HepG2 (cell line): Measurements from ENCODE around the gene BACH1. TPM values are rescaled to one million over a fixed set of nuclear protein-coding genes. Genes with fewer than 3 reads are reported as not detected.
A peak's percentile ranks its signal among the peaks of the same experiment; 100 is the strongest.

Experiments used
- ATAC-seq: fragments of 200-7000 bp; cut with Tn5 transposase; 3 replicates; pipeline ENCODE4 v1.9.1; 2020; ENCODE audit warnings: mild to moderate bottlenecking, moderate library complexity
- BruUV-seq: library from RNA; stranded (reverse); fragments of 400-500 nt; replicated peaks from 2 replicates; lab custom pipeline; 2021; lab: Mats Ljungman, UMichigan
- CTCF ChIA-PET: fragments of 300-600 bp; formaldehyde crosslinking; extraction: SDS; loops from one replicate; lab custom pipeline; 2021; ENCODE audit warnings: low total read pairs, inconsistent platforms, low intra/inter-chr PET ratio; lab: Yijun Ruan, JAX
- POLR2A ChIA-PET: fragments of 350-600 bp; sonication (Branson Sonifier 250); formaldehyde crosslinking; loops from one replicate; lab custom pipeline; 2020; ENCODE audit warnings: antibody characterized with exemption, inconsistent platforms; lab: Yijun Ruan, JAX
- DNase-seq: peaks from one replicate; pipeline ENCODE4 v3.0.0-alpha.2; 2015; ENCODE audit warnings: low spot score
- FAIRE-seq: peaks from 3 replicates; lab custom pipeline; 2011; peaks lifted over from hg19 to GRCh38; lab: Jason Lieb, UNC
- H2AFZ ChIP-seq: one replicate; pipeline ENCODE4 v1.6.1; 2011; ENCODE audit warnings: low read length, inconsistent platforms
- H3K27ac ChIP-seq: fragments of 300-600 bp; 3 replicates; pipeline ENCODE4 v1.8.0; 2011; ENCODE audit warnings: mixed run types, mild to moderate bottlenecking, mixed read lengths, low read length, inconsistent platforms; ENCODE audit not compliant: insufficient read depth; ENCODE audit errors: extremely low read length
- H3K27me3 ChIP-seq, 2 experiments: fragments of 200-600 bp in 1 of 2; 2 replicates in 1 of 2; 3 replicates in 1 of 2; pipeline versions ENCODE4 v1.6.0 to v1.8.0; 2011; ENCODE audit warnings: low read length in 2 of 2, mild to moderate bottlenecking in 2 of 2, moderate library complexity in 2 of 2, inconsistent platforms in 1 of 2; ENCODE audit not compliant: insufficient read depth in 2 of 2, control insufficient read depth in 1 of 2
- H3K36me3 ChIP-seq, 2 experiments: fragments of 200-600 bp in 1 of 2; replicated peaks in 1 of 2; 2 replicates in 1 of 2; 3 replicates in 1 of 2; pipeline versions ENCODE4 v1.5.1 to v1.8.0; 2011; ENCODE audit warnings: low read length in 2 of 2, inconsistent platforms in 1 of 2; ENCODE audit not compliant: insufficient read depth in 2 of 2, control insufficient read depth in 1 of 2
- H3K4me1 ChIP-seq: 2 replicates; pipeline ENCODE4 v1.5.1; 2012; ENCODE audit warnings: low read length, inconsistent platforms; ENCODE audit not compliant: insufficient read depth
- H3K4me2 ChIP-seq: 2 replicates; pipeline ENCODE4 v1.6.0; 2011; ENCODE audit warnings: low read depth, low read length, inconsistent platforms
- H3K4me3 ChIP-seq, 3 experiments: fragments of 200-600 bp in 1 of 3; sonication (generic), shearing (Covaris generic) in 1 of 3; replicated peaks in 1 of 3; 2 replicates each; pipeline ENCODE4 v1.5.1; 2011 to 2016; ENCODE audit warnings: low read length in 3 of 3, inconsistent platforms in 2 of 3, low read depth in 2 of 3, mild to moderate bottlenecking in 2 of 3, control low read depth in 1 of 3, mixed read lengths in 1 of 3; ENCODE audit not compliant: insufficient read depth in 1 of 3
- H3K79me2 ChIP-seq: one replicate; pipeline ENCODE4 v1.6.1; 2011; ENCODE audit warnings: low read length, inconsistent platforms; ENCODE audit not compliant: insufficient read depth
- H3K9ac ChIP-seq: 2 replicates; pipeline ENCODE4 v1.6.0; 2011; ENCODE audit warnings: mild to moderate bottlenecking, low read depth, low read length, inconsistent platforms; ENCODE audit not compliant: insufficient read depth
- H3K9me3 ChIP-seq: 2 replicates; pipeline ENCODE4 v1.5.1; 2012; ENCODE audit warnings: mild to moderate bottlenecking, low read length
- H4K20me1 ChIP-seq: 2 replicates; pipeline ENCODE4 v1.6.0; 2011; ENCODE audit warnings: inconsistent platforms, mild to moderate bottlenecking, low read length, moderate library complexity; ENCODE audit not compliant: insufficient read depth
- CTCF ChIP-seq: sonication (generic); formaldehyde crosslinking; IDR thresholded peaks from 2 replicates; pipeline ENCODE4 v1.5.0; 2020; ENCODE audit warnings: mild to moderate bottlenecking, missing genetic modification reagents, moderate library complexity
- ETV5 ChIP-seq: IDR thresholded peaks from 2 replicates; pipeline ENCODE4 v1.6.1; 2018; ENCODE audit warnings: missing biosample characterization, missing genetic modification reagents, inconsistent platforms, borderline replicate concordance
- KLF9 ChIP-seq: IDR thresholded peaks from 2 replicates; pipeline ENCODE4 v1.6.1; 2016; ENCODE audit warnings: low read depth
- MAZ ChIP-seq, 2 experiments: sonication (generic) in 1 of 2; formaldehyde crosslinking in 1 of 2; IDR thresholded peaks; 2 replicates each; pipeline versions ENCODE4 v1.5.0 to v1.6.1; 2012 to 2020; ENCODE audit warnings: low read depth in 2 of 2, mild to moderate bottlenecking in 2 of 2, borderline replicate concordance in 1 of 2, improper control_type of control experiment in 1 of 2, low read length in 1 of 2, missing genetic modification reagents in 1 of 2, moderate library complexity in 1 of 2
- SMC3 ChIP-seq: IDR thresholded peaks from 2 replicates; pipeline ENCODE4 v1.6.1; 2011; ENCODE audit warnings: low read length, improper control_type of control experiment
- STAG1 ChIP-seq: sonication (generic); formaldehyde crosslinking; IDR thresholded peaks from 2 replicates; pipeline ENCODE4 v1.4.0; 2020; ENCODE audit warnings: missing genetic modification reagents
- ZHX1 ChIP-seq: sonication (generic); formaldehyde crosslinking; IDR thresholded peaks from 2 replicates; pipeline ENCODE4 v1.8.1; 2022; ENCODE audit warnings: low read depth, mild to moderate bottlenecking, missing genetic modification reagents
- ZSCAN21 ChIP-seq: sonication (generic); formaldehyde crosslinking; IDR thresholded peaks from 2 replicates; pipeline ENCODE4 v1.8.0; 2022; ENCODE audit warnings: mild to moderate bottlenecking, missing genetic modification reagents, moderate library complexity, borderline replicate concordance
- WGBS: methylation state at CpG from one replicate; pipeline ENCODE4 v1.1.6; 2017; ENCODE audit warnings: low lambda C conversion rate; 5-methylcytosine and 5-hydroxymethylcytosine counted together
- in situ Hi-C: cut with HindIII; loops from 2 replicates; pipeline ENCODE4 v1.10.0; 2017; ENCODE audit warnings: low pct_unique_long_range_greater_than_20kb; ENCODE audit not compliant: extremely low pct_ligation_motif_present
- intact Hi-C: fragments of 100-400 bp; cut with micrococcal nuclease; formaldehyde crosslinking; loops from one replicate; pipeline ENCODE4 v1.10.0; 2022; ENCODE audit not compliant: unreplicated experiment
- polyA plus RNA-seq, 8 experiments: library from polyadenylated mRNA; depleted of rRNA in 3 of 8; stranded (reverse) in 7 of 8; unstranded in 1 of 8; fragments of >200 nt; fragmentation: Illumina TruSeq in 4 of 8; extraction: Trizol in 4 of 8; gene quantifications; 2 replicates each; pipeline versions ENCODE4 v1.2.1 to v1.2.3, GENCODE V29; 2011 to 2016; ENCODE audit warnings: low read depth in 4 of 8, missing spikeins in 1 of 8, mixed read lengths in 1 of 8; ENCODE audit not compliant: insufficient read depth in 1 of 8
- total RNA-seq, 5 experiments: library from RNA; depleted of rRNA; stranded (reverse); fragments of >200 nt; fragmentation: Illumina TruSeq; extraction: Trizol; gene quantifications; 2 replicates each; pipeline ENCODE4 v1.2.3, GENCODE V29; 2016; ENCODE audit warnings: low read depth in 1 of 5
- TF ChIP-seq, protein P1 (sequence below): sonication (generic); formaldehyde crosslinking; IDR thresholded peaks from 2 replicates; pipeline ENCODE4 v1.5.0; 2020; ENCODE audit warnings: mild to moderate bottlenecking, missing genetic modification reagents

BACH1 gene
- total and polyA plus RNA-seq, 2 of the 13 experiments (the other 11 are each of a cell fraction or from before 2014, with no cell fraction given): 16.5 to 51.7 TPM

GRCh38 chr21:29374481-29374880 is 75.8 kb downstream of the BACH1 start (continued):
- TF ChIP-seq, protein P1, sequence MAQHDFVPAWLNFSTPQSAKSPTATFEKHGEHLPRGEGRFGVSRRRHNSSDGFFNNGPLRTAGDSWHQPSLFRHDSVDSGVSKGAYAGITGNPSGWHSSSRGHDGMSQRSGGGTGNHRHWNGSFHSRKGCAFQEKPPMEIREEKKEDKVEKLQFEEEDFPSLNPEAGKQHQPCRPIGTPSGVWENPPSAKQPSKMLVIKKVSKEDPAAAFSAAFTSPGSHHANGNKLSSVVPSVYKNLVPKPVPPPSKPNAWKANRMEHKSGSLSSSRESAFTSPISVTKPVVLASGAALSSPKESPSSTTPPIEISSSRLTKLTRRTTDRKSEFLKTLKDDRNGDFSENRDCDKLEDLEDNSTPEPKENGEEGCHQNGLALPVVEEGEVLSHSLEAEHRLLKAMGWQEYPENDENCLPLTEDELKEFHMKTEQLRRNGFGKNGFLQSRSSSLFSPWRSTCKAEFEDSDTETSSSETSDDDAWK: no peak

DNA sequence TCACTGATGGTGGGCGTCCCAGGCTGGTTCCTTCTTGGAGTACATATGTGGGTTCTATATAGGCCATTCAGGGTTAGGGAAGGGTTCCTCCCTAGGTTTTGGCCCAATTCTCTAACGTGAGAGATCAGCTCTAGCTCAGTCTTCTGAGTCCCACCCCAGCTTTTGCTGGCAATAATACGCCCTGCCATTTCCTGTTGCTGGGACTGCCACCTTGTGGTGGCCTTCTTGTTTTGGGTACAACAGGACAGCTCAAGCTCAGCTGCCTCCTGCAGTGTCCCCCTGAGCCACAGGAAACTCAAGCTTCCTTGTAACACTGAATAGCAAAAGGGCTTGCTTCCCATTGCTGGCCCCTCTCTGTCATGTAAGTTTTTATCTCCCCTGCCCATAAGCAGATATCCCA is 77.8 kb downstream of the BACH1 start:
- Histone ChIP-seq H3K79me2 (no peaks in the 10 kb centered on the region), H3K9ac (no peak overlapping the region), H3K36me3 (peaks cover 0 to 1% of the 10 kb centered on the region in 2 experiments; a peak in 1 of 5 replicates), H2AFZ (no peak overlapping the region), H3K9me3 (no peaks in the 10 kb centered on the region), H3K4me2 (no peak overlapping the region), H3K27ac (no peak overlapping the region), H3K4me3 (no peak overlapping the region), H3K4me1 (no peaks in the 10 kb centered on the region), H3K27me3 (no peaks in the 10 kb centered on the region), H4K20me1 (no peaks in the 10 kb centered on the region)
- peak; percentile 47 for DNase-seq
- FAIRE-seq: no peak
- peak; percentile 92 for ATAC-seq
- intact Hi-C loops: loop anchor here (10.0 kb wide), 1 partner anchor 468 kb away; no protein-coding TSS in a partner anchor
- in situ Hi-C loops: loop anchor here (10.0 kb wide), 1 partner anchor 212 kb away; no protein-coding TSS in a partner anchor
- peak; percentile 59; the same call in 1 of the 2 replicates for TF ChIP-seq SMC3
- no peak for TF ChIP-seq MAZ (IDR thresholded peaks at IDR 0.05; ENCODE audit: borderline replicate concordance, low read depth, low read length)
- TF ChIP-seq MAZ (CRISPR knock-in tag; IDR thresholded peaks at IDR 0.05; ENCODE audit: low read depth): no peak
- peak; percentile 62 for TF ChIP-seq CTCF (CRISPR knock-in tag)
- TF ChIP-seq ETV5 (CRISPR knock-in tag): 0 out of 2 replicates have a peak, but pooled peaks have one; percentile 19
- peak; percentile 62 for TF ChIP-seq STAG1 (CRISPR knock-in tag)
- no peak for TF ChIP-seq ZSCAN21
- no peak for TF ChIP-seq KLF9 (CRISPR knock-in tag)
- no peak for TF ChIP-seq ZHX1 (CRISPR knock-in tag)
- WGBS: 83% methylated on average over 1 of the region's 3 CpGs
- no TSS peak for BruUV-seq
- ChIA-PET CTCF (no interaction called here), POLR2A (no interaction called here)
